Sigmoid colon (tissue), 4 donors: ENCODE results near the gene C11orf21.

Source experiments
- CTCF ChIP-seq, 4 experiments: fragments of 450-650 bp in 3 of 4; fragments of 200-600 bp in 1 of 4; IDR thresholded peaks; one replicate each; pipeline ENCODE4 v1.5.1; 2016 to 2019; ENCODE audit warnings: antibody characterized with exemption in 4 of 4, mild to moderate bottlenecking in 3 of 4, moderate library complexity in 2 of 4
- EP300 ChIP-seq, 4 donors: sonication (generic); formaldehyde crosslinking; IDR thresholded peaks; one replicate each; pipeline ENCODE4 v1.6.1; 2017; ENCODE audit warnings: antibody characterized with exemption in 4 of 4
- POLR2A ChIP-seq, 2 donors: fragments of 450-650 bp; IDR thresholded peaks; one replicate each; pipeline ENCODE4 v1.6.1; 2016; ENCODE audit warnings: antibody characterized with exemption in 2 of 2, mild to moderate bottlenecking in 2 of 2, moderate library complexity in 2 of 2
- POLR2AphosphoS5 ChIP-seq, 4 donors: sonication (generic); formaldehyde crosslinking; IDR thresholded peaks; one replicate each; pipeline ENCODE4 v1.6.1; 2017; ENCODE audit warnings: antibody characterized with exemption in 4 of 4

DNA sequence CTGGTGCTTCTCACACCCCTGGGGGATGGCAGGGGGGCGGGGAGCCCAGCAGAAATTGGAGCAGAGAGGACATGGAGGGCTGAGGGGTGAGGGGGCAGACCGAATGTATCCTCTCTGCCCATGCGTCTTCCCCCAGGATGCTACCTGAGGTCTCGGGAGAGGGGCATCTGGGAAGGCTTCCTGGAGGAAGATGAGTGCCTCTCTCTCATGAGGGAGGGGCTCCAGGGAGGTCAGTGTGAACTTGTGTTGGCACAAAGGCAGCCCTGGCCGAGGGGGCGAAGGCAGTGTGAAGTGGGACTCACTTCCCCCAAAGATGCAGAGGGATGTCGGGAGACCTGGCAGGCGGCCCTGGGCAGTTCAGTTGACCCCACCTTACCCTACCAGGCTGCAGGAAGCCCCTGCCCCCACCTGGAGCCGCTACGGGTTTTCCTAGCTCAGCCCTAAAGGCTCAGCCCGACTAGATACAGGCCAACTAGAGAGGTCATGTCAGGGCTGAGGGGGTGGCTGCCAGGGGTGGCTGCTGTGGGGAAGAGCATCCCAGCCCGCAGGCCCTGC lies 41.7 kb downstream of the C11orf21 start:
- TF ChIP-seq CTCF (IDR thresholded peaks at IDR 0.05): no peak
- TF ChIP-seq POLR2A (IDR thresholded peaks at IDR 0.05): no peak
- TF ChIP-seq POLR2AphosphoS5 (IDR thresholded peaks at IDR 0.05): no peak
- TF ChIP-seq EP300 (IDR thresholded peaks at IDR 0.05): no peak
